ENCODE measurements around the gene SPTBN4.

The SPTBN4 gene

GRCh38 chr19:40607311-40608239 is 140.8 kb downstream of the SPTBN4 start:
- DNase-seq: no peak

DNA sequence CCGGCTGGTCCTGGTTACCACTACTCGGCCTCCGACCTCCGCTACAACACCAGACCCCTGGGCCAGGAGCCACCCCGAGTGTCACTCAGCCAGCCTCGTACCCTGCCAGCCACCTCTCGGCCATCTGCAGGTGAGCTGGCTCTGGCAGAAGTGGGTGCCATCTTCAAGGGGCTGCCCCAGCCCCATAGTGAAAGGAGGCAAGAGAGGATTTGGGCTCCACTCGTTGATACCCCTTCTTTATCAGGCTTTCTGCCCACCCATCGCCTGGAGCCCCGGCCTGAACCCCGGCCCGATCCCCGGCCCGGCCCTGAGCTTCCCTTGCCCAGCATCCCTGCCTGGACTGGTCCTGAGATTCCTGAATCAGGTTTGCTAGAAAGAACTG is 141.4 kb downstream of the SPTBN4 start:
- no peak for DNase-seq

GRCh38 chr19:40608957-40609356 is 142.2 kb downstream of the SPTBN4 start:
- no peak for DNase-seq

DNA sequence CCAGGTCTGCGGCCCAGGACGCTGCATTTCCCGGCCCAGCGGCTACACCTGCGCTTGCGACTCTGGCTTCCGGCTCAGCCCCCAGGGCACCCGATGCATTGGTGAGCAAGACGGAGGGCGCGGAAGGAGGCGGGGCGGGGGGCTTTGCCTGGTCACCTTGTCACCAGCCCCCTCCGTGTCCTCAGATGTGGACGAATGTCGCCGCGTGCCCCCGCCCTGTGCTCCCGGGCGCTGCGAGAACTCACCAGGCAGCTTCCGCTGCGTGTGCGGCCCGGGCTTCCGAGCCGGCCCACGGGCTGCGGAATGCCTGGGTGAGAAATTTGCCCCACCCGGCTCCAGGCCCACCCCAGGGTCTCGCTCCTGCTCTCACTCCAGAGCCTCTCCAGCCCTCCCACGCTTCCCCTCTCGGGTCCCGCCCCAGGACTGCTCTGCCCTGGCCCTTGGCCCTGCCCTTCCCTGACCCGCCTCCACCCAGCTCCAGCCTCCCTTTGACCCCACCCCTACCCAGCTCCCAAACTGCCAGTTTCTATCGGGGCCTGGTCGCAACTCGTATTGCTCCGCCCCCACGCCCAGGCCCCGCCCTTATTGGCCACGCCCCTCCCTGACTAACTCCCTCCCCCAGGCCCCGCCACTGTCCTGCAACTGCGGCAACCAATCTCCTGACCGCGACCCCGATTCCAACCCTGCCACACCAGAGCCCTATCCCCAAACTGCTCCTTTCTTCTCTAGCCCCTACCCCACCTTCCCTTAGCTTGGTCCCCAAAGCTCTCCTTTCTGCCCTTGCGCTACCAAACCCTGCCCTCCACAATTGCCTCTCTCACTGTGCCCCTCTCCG is 143.0 kb downstream of the SPTBN4 start:
- peak; percentile 88 to 94 for DNase-seq

- peak; percentile 73 to 92 for DNase-seq
Observed at GRCh38 chr19:40610396-40611064, 143.7 kb downstream of the SPTBN4 start.

DNA sequence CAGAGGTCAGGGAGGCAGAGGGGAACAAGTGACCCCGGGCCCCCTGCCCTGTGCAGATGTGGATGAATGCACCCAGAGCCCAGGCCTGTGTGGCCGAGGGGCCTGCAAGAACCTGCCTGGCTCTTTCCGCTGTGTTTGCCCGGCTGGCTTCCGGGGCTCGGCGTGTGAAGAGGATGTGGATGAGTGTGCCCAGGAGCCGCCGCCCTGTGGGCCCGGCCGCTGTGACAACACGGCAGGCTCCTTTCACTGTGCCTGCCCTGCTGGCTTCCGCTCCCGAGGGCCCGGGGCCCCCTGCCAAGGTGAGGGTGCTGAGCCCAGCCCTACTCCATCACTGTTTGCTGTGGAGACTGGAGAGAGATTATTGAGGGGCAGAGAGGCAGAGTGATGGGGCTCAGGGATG is 144.3 kb downstream of the SPTBN4 start:
- peak; percentile 68 to 72 for DNase-seq

DNA sequence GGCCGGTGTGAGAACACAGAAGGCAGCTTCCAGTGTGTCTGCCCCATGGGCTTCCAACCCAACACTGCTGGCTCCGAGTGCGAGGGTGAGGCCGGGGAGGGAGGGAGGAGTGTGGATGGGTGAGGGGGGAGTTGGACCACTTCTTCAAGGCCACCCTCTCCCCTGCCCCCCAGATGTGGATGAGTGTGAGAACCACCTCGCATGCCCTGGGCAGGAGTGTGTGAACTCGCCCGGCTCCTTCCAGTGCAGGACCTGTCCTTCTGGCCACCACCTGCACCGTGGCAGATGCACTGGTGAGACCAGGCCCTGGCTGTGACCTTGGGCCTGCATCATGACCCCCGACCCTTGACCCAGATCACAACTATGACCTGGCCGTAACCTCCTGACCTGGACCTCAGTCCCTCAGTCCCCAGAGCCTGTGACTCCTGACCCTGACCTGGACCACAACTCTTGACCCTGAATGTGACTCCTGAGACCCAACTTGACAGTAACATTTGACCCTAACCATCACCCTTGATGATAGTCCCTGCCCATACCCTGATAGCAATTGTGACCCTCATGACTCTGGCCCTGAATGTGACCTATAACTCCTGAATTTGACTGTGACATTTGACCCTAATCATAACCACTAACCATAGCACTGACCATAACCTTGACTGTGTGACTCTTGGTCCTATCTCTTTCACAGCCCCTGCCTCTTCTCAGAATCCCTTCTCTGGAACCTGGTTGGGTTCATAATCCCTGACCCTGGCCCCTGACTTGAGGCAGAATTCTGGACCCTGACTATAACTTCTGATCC is 145.3 kb downstream of the SPTBN4 start:
- DNase-seq: no peak

- peak in 1 of 2 experiments; percentile 18 for DNase-seq
Observed at GRCh38 chr19:40612831-40613689, 146.3 kb downstream of the SPTBN4 start.

DNA sequence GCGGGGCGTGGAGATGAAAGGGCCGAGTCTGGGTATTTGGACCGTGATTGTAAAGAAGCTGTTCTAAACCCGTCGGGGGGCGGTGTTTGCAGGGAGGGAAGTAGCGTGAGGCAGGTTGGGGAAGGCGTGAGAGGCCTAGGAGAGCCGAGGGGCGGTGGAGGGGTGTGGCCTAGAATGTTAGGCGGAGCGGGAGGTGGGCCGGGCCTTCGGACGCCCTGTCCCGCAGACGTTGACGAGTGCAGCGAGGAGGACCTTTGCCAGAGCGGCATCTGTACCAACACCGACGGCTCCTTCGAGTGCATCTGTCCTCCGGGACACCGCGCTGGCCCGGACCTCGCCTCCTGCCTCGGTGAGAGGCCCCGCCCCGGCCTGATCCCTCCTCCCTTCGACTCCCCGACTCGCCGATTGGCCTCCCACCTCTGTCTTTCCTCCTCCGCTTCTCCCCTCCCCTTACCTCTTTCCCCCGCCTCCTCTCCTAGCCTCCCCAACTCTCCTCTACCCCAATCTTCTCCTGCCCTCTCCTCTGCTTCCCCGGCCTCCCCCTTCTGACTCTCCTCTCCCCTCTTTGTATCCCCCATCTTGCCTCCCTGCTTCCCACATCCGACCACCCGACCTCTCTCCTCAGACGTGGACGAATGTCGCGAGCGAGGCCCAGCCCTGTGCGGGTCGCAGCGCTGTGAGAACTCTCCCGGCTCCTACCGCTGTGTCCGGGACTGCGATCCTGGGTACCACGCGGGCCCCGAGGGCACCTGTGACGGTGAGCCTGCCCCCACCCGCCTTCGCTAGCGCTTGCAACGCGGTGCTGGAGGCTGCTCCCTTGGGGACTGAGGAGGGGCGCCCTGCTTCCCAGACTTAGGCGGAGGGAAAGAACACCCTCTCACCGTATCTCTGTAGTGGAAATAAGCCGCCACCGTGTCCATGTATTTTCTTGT is 147.2 kb downstream of the SPTBN4 start:
- no peak for DNase-seq

- DNase-seq: no peak
Observed at GRCh38 chr19:40614622-40615411, 148.0 kb downstream of the SPTBN4 start.

DNA sequence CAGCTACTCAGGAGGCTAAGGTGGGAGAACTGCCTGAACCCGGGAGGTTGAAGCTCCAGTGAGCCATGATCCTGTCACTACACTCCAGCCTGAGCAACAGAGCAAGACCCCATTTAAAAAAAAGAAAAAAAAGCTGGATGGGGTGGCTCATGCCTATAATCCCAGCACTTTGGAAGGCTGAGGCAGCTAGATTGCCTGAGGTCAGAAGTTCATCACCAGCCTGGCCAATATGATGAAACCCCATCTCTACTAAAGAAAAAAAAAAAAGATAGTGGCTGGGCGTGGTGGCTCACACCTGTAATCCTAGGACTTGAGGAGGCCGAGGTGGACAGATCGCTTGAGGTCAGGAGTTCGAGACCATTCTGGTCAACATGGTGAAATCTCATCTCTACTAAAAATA is 149.4 kb downstream of the SPTBN4 start:
- no peak for DNase-seq

DNA sequence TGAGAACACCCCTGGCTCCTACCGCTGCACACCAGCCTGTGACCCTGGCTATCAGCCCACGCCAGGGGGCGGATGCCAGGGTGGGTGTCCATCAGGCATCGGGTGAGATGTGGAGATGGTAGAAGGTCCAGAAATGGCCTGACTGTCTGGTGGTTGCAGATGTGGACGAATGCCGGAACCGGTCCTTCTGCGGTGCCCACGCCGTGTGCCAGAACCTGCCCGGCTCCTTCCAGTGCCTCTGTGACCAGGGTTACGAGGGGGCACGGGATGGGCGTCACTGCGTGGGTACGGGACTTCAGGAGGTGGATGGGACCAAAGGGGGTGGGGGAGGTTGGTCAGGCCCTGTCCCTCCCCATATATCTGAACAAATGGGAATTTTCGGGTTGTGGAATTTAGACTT is 150.1 kb downstream of the SPTBN4 start:
- DNase-seq: no peak

- DNase-seq: no peak
Observed at GRCh38 chr19:40617961-40618360, 151.2 kb downstream of the SPTBN4 start.

- no peak for DNase-seq
Observed at GRCh38 chr19:40619333-40620160, 152.7 kb downstream of the SPTBN4 start.

- no peak for DNase-seq
Observed at GRCh38 chr19:40620161-40620485, 153.3 kb downstream of the SPTBN4 start.

DNA sequence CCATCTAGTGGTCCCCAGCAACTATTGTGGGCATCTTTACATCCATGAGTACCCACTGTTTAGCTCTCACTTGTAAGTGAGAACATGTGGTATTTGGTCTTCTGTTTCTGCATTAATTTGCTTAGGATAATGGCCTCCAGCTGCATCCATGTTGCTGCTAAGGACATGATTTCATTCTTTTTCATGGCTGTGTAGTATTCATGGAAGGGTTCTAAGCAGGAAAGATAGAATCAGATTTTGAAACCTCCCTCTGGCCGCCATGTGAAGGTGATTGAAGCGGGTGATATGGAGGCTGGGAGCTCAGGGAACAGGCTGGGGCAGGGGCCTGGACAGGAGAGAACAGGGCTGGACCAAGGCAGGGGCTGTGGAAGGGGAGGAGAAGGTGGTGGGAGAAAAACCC is 154.5 kb downstream of the SPTBN4 start:
- DNase-seq: no peak

DNA sequence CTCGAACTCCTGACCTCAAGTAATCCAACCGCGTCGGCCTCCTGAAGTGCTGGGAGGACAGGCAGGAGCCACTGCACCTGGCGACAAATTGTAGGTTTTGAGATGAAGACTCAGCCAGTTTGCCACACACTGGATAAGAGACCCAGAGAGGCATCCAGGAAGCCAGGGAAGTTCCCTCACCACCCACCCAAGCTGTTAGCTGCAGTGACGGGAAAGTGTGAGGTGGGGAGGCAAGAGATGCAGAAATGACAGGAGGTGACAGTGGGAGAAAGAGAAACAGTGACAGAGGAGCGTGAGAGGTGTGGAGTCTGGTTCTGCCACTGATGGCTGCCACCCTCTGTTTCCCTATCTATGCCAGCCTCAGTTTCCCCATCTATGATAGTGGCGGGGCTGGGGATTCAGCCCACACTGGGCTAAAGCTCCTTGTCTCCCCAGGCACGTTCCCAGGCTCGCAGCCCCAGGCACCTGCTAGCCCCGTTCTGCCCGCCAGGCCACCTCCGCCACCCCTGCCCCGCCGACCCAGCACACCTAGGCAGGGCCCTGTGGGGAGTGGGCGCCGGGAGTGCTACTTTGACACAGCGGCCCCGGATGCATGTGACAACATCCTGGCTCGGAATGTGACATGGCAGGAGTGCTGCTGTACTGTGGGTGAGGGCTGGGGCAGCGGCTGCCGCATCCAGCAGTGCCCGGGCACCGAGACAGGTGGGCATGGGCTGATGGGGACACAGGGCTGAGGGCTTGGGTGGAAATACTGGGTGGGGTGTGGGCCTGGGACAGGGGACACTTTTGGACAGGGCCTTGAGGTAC is 155.4 kb downstream of the SPTBN4 start:
- no peak for DNase-seq

DNA sequence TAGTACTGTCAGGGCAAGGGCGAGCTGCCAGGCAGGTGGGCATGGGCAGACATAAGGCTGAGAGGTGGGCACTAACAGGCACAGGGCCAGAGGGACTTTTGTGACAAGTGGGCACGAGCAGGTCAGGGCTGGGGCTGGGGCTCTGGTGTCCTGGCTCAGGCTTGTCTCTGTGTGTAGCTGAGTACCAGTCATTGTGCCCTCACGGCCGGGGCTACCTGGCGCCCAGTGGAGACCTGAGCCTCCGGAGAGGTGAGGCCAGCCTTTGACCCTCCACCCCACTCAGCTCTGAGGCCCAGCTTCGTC is 155.9 kb downstream of the SPTBN4 start:
- DNase-seq: no peak
